Measurements from ENCODE around the gene TAGLN.
A peak's percentile ranks its signal among the peaks of the same experiment; 100 is the strongest.

Gene TAGLN

DNA sequence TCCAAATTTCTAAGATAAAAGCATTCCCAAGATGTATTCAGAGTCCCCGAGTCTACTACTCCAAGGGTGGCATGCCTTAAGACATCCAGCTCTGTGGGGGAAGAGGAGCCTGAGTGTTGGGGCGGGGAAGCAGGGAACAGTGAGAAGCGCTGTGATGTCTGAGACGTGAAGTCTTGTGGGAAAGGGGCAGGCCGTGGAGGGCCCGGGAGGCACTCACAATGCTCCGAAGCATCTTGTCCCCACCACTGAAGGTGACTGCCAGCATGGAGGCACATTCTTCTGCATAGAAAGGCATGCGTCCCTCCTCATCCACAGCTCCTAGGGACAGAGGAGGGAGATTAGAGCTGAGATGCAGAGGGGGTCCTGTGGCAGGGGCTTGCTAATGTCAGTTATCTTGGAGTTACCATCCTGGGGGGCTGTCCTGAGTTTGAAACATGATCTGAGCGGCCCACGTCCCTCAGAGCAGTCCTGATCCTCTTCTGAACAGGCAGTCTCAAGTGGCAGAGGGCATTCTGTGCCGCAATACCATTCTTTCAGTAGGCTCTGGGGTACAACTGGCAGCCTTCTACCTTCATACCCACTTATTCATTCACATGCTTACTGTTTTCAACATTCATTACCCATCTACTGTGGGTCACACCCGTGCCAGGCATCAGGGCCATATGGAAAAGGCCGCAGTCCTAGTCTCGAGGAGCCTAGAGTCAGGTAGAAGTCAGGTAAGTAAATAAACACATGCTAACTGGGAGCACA is 24.0 kb downstream of the TAGLN start:
- no CpG with 5 or more reads among the region's 14 CpGs for WGBS (ENCODE audit: insufficient coverage, insufficient read length)

DNA sequence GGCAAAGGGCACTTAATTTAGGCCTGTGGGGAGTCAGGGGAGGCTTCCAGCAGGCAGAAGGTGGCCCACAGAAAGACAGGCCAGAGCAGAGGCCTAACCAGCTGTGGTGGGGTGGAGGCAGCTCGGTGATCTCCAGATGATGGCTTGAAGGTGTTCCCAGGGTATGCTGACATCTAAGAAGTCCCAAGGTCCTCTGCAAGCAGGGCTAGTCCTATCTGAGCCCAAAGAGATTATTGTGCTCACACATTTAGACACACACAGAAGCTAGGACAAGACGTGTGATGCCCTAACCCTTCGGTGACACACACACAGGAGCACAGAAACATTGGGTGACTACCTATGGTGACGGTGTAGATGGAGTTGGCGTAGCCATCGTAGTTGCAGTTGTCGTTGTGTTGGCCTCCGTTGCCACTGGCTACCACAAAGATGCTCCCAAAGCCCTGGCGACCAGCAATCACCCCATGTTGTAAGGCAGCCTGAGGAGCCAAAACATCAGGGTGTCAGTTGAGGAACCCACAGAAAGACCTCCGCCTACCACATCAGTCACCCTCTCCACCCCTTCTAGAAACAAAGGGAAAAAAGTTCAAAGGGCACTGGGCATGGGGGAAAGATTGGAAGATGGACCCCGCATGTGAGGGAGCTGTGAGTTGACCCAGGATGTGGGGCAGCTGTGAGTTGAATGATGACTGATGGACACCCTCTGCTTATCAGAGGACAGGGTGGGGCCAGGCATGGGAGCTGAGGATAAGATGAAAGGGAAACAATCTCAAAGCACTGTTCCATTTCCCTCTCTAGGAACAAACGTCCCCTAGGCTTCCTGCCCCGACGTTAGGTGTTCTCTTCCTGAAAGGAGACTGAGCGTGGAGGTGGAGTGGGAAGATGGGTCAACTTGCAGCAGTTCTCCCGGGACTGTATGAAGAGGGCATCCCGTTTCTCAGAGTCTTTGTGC is 24.8 kb downstream of the TAGLN start:
- no CpG with 5 or more reads among the region's 17 CpGs for WGBS (ENCODE audit: insufficient coverage, insufficient read length)
- H3K36me3 ChIP-seq (ENCODE audit: control insufficient read depth, insufficient read depth, low read length): peaks cover 13% of the 10 kb centered on the region

More for the DNA sequence above, 24.0 kb downstream of the TAGLN start:
- no peak overlapping the region for H3K27ac ChIP-seq (ENCODE audit: low read length)
- H3K9me3 ChIP-seq (ENCODE audit: control insufficient read depth, insufficient read depth, low read length): no peaks in the 10 kb centered on the region
- H3K36me3 ChIP-seq (ENCODE audit: control insufficient read depth, insufficient read depth, low read length): peaks cover 19% of the 10 kb centered on the region
- no peak overlapping the region for H3K4me3 ChIP-seq (ENCODE audit: low read length)
- H3K27me3 ChIP-seq (ENCODE audit: control insufficient read depth, insufficient read depth, low read length): no peaks in the 10 kb centered on the region
- no peaks in the 10 kb centered on the region for H3K4me1 ChIP-seq (ENCODE audit: control insufficient read depth, insufficient read depth, low read length)
- no peak for DNase-seq (ENCODE audit: low read depth, low spot score)

DNA sequence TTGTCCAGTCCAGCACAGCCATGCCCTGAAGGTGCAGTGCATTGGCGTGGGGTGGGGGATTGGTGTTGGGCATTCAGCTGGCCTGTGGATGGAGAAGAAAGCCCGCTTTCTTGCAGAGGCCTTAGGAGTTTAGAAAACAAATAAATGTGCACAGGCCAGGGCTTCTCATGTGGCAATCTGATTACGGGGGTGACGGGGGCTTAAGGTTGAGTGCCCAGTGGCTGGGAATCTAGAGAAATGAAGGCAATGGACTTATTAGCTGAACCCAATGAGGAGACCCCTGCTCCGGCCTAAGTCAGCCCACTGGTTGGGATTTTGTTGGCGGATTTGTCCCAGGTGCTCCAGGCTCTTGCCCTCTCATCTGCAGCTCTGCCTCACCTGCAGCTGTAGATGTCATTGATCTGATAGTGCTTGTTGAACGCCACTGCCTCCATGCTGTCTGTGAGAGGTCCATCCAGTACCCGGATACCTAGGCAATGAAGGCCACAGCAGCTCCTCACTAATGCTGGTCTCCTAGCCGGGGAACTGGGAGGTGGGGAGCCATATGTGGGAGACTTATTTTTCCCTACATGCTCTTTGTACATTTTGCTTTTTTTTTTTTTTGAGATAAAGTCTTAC is 26.5 kb downstream of the TAGLN start:
- Histone ChIP-seq H3K36me3 (ENCODE audit: control insufficient read depth, insufficient read depth, low read length) (peaks cover 8% of the 10 kb centered on the region), H3K4me3 (ENCODE audit: low read length) (no peak overlapping the region), H3K4me1 (ENCODE audit: control insufficient read depth, insufficient read depth, low read length) (no peaks in the 10 kb centered on the region), H3K27me3 (ENCODE audit: control insufficient read depth, insufficient read depth, low read length) (no peaks in the 10 kb centered on the region), H3K9me3 (ENCODE audit: control insufficient read depth, insufficient read depth, low read length) (no peaks in the 10 kb centered on the region), H3K27ac (ENCODE audit: low read length) (no peak overlapping the region)
- no peak for DNase-seq (ENCODE audit: low read depth, low spot score)
- WGBS (ENCODE audit: insufficient coverage, insufficient read length): no CpG with 5 or more reads among the region's 9 CpGs

More for the DNA sequence above, 24.8 kb downstream of the TAGLN start:
- Histone ChIP-seq H3K27ac (ENCODE audit: low read length) (no peak overlapping the region), H3K27me3 (ENCODE audit: control insufficient read depth, insufficient read depth, low read length) (no peaks in the 10 kb centered on the region), H3K9me3 (ENCODE audit: control insufficient read depth, insufficient read depth, low read length) (no peaks in the 10 kb centered on the region), H3K4me1 (ENCODE audit: control insufficient read depth, insufficient read depth, low read length) (no peaks in the 10 kb centered on the region), H3K4me3 (ENCODE audit: low read length) (no peak overlapping the region)
- DNase-seq (ENCODE audit: low read depth, low spot score): no peak

DNA sequence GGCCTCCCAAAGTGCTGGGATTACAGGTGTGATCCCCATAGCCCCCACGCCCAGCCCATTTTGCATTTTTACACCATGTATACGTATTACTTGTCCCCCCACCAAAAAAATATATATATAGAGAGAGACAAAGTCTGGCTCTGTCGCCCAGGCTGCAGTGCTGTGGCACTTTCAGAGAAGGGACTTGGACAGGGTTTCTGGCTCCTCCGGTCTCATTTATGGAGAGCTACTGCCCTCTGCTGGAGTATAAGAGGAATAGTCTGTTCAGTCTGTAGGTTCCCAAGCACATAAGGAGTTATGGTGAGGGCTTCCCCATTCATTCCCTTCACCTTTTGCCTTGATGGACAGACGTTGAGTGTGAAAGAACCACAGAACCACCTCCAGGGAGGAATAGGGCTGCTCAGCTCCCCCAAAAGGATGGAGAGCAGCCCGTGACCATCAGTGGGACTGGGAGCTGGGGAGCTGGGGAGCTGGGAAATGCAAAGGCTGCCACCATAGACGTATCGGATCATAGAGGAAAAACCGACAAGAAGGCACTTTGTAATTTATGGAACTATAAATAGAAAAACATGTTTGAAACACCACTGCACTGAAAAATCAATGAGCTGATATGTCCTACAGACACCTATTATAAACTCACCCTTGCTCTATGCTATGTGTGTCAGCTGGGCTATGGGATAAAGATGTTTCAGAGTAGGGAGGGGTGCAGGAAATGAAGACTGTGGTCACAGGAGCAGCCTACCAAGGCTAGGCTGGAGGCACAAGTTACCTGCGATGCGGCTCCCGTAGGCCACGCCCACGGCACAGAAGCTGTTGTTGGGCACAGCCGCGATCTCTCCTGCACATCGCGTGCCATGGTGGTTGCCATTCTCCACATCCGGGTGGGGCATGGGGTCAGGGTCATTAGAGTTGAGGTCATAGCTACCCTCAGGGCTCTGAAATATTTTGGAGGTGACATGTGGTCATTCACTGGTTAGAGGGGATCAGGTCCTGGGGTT is 27.5 kb downstream of the TAGLN start:
- peaks cover 7% of the 10 kb centered on the region for H3K36me3 ChIP-seq (ENCODE audit: control insufficient read depth, insufficient read depth, low read length)

DNA sequence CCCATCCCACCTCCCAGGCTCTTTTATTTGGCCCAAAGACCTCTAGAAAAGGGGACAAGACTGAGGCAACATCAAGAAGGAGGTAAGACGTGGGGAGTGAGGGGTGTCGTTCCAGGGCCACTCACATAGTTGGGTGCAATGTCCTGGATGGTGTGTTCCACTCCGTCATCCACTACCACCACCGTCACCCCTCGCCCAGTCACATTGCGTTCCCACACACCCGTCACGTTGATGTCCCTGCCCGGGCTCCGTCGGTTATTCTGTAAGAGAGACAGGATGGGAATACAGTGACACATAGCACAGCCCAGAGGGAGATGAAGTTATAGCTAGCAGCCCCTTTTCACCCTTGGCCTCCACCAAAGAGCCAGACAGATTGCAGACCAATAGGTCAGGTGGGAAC is 28.9 kb downstream of the TAGLN start:
- no peaks in the 10 kb centered on the region for H3K4me1 ChIP-seq (ENCODE audit: control insufficient read depth, insufficient read depth, low read length)
- DNase-seq (ENCODE audit: low read depth, low spot score): no peak
- H3K4me3 ChIP-seq (ENCODE audit: low read length): no peak overlapping the region
- H3K36me3 ChIP-seq (ENCODE audit: control insufficient read depth, insufficient read depth, low read length): peaks cover 7% of the 10 kb centered on the region
- no CpG with 5 or more reads among the region's 11 CpGs for WGBS (ENCODE audit: insufficient coverage, insufficient read length)
- H3K27ac ChIP-seq (ENCODE audit: low read length): no peak overlapping the region
- no peaks in the 10 kb centered on the region for H3K27me3 ChIP-seq (ENCODE audit: control insufficient read depth, insufficient read depth, low read length)
- no peaks in the 10 kb centered on the region for H3K9me3 ChIP-seq (ENCODE audit: control insufficient read depth, insufficient read depth, low read length)

More for the DNA sequence above, 27.5 kb downstream of the TAGLN start:
- Histone ChIP-seq H3K27ac (ENCODE audit: low read length) (no peak overlapping the region), H3K27me3 (ENCODE audit: control insufficient read depth, insufficient read depth, low read length) (no peaks in the 10 kb centered on the region), H3K4me3 (ENCODE audit: low read length) (no peak overlapping the region), H3K9me3 (ENCODE audit: control insufficient read depth, insufficient read depth, low read length) (no peaks in the 10 kb centered on the region), H3K4me1 (ENCODE audit: control insufficient read depth, insufficient read depth, low read length) (no peaks in the 10 kb centered on the region)
- no CpG with 5 or more reads among the region's 19 CpGs for WGBS (ENCODE audit: insufficient coverage, insufficient read length)
- DNase-seq (ENCODE audit: low read depth, low spot score): peak; percentile 50

- no peaks in the 10 kb centered on the region for H3K9me3 ChIP-seq (ENCODE audit: control insufficient read depth, insufficient read depth, low read length)
- H3K27me3 ChIP-seq (ENCODE audit: control insufficient read depth, insufficient read depth, low read length): no peaks in the 10 kb centered on the region
- no CpG with 5 or more reads among the region's 12 CpGs for WGBS (ENCODE audit: insufficient coverage, insufficient read length)
- no peak for DNase-seq (ENCODE audit: low read depth, low spot score)
- H3K4me1 ChIP-seq (ENCODE audit: control insufficient read depth, insufficient read depth, low read length): no peaks in the 10 kb centered on the region
- H3K36me3 ChIP-seq (ENCODE audit: control insufficient read depth, insufficient read depth, low read length): peaks cover 7% of the 10 kb centered on the region
- H3K4me3 ChIP-seq (ENCODE audit: low read length): no peak overlapping the region
- no peak overlapping the region for H3K27ac ChIP-seq (ENCODE audit: low read length)
These were observed 30.2 kb downstream of the TAGLN start for GRCh38 chr11:117229411-117229810.

DNA sequence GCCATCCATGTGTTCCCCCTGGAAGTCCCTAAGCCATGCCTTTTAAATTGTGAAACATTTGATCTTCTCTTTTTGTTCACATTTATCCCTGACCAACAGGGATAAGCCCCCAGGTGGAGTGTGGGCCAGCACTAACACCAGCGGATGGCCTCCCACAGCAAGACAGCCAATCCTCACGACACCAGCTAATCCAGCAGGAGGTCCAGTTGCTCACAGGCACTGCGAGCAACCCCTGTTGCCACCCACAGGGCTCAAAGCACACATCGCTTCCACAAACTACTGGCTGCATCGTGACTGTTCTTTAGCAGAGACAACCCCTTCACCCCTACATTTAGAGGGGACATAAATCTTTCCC is 30.7 kb downstream of the TAGLN start:
- Histone ChIP-seq H3K9me3 (ENCODE audit: control insufficient read depth, insufficient read depth, low read length) (no peaks in the 10 kb centered on the region), H3K27me3 (ENCODE audit: control insufficient read depth, insufficient read depth, low read length) (no peaks in the 10 kb centered on the region), H3K4me1 (ENCODE audit: control insufficient read depth, insufficient read depth, low read length) (no peaks in the 10 kb centered on the region), H3K27ac (ENCODE audit: low read length) (no peak overlapping the region), H3K36me3 (ENCODE audit: control insufficient read depth, insufficient read depth, low read length) (peaks cover 7% of the 10 kb centered on the region), H3K4me3 (ENCODE audit: low read length) (no peak overlapping the region)
- no peak for DNase-seq (ENCODE audit: low read depth, low spot score)
- WGBS (ENCODE audit: insufficient coverage, insufficient read length): no CpG with 5 or more reads among the region's 5 CpGs

DNA sequence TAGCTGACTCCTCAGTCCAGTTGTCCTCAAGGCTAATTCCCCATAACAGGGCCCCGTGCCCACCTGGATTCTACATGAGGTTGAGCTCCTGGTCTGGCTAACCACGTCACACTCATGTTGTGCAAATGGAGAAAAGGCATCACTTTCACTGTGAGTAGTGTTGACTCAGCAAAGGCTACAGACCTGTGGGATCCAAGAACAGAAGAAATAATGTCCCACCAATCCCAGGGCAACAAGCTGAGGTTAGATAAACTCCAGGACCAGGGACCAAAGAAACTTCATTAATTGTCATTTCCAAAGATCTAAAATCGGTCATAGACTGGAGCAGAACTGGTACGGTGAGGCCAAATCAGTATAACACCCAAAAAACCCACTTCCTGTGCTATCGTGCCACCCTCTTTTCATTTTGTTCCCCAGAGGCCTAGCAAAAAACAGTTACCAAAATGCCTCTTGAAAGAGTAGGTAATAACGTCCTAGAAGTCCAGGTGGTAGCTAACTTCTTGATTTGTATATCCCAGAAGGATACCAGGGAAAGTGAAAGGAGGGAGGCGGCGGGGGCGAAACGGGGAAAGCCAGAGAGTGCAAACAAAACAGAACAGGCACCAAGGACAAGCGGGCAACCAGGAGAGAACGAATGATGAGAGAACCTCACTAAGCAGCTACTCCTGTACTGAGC is 31.3 kb downstream of the TAGLN start:
- H3K27me3 ChIP-seq (ENCODE audit: control insufficient read depth, insufficient read depth, low read length): no peaks in the 10 kb centered on the region
- no CpG with 5 or more reads among the region's 12 CpGs for WGBS (ENCODE audit: insufficient coverage, insufficient read length)
- H3K4me3 ChIP-seq (ENCODE audit: low read length): no peak overlapping the region
- DNase-seq (ENCODE audit: low read depth, low spot score): no peak
- no peaks in the 10 kb centered on the region for H3K9me3 ChIP-seq (ENCODE audit: control insufficient read depth, insufficient read depth, low read length)
- no peaks in the 10 kb centered on the region for H3K4me1 ChIP-seq (ENCODE audit: control insufficient read depth, insufficient read depth, low read length)
- peaks cover 7% of the 10 kb centered on the region for H3K36me3 ChIP-seq (ENCODE audit: control insufficient read depth, insufficient read depth, low read length)
- no peak overlapping the region for H3K27ac ChIP-seq (ENCODE audit: low read length)

DNA sequence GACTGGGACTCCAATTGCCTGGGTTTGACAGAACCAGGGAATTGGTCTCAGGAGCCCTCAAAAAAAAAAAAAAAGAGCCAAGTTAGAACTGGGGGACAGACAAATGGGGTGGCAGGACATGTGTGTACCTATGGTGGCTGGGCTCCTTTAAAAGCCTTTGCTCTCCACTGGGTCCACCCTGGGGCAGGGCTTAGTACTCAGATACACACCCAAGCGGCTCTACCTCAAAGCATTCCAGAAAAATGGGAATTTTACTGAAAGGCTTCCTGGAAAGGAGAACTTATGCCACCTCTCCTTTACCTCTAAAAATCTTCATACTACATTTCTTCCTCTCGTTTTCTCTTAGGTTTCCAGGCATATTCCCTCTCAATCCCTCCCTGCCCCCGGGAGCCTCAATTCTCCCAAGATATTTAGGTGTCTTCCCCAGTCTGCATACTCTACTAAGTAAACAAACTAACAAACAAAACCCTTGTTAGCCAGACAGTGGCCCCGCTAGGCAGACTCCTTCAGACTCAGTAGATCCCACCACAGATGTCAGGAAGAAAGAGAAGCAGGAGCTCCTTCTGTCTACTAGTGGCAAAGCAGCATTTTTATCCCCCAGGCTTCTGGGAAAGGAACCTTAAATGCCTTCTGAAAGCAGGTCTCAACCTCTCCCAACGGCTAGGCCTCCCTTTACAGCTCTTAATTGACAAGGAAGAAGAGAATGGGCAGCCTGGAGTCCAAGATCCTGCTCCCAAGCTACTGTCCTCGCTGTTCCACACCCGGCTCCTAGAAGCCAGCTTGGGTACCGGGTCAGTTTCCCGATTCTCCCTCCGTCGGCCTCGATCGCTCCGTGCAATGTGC is 32.0 kb downstream of the TAGLN start:
- Histone ChIP-seq H3K4me3 (ENCODE audit: low read length) (peak overlapping the region; percentile 86), H3K27me3 (ENCODE audit: control insufficient read depth, insufficient read depth, low read length) (no peaks in the 10 kb centered on the region), H3K36me3 (ENCODE audit: control insufficient read depth, insufficient read depth, low read length) (peaks cover 7% of the 10 kb centered on the region), H3K4me1 (ENCODE audit: control insufficient read depth, insufficient read depth, low read length) (no peaks in the 10 kb centered on the region), H3K27ac (ENCODE audit: low read length) (no peak overlapping the region), H3K9me3 (ENCODE audit: control insufficient read depth, insufficient read depth, low read length) (no peaks in the 10 kb centered on the region)
- no peak for DNase-seq (ENCODE audit: low read depth, low spot score)
- 100% methylated on average over 1 of the region's 14 CpGs for WGBS (ENCODE audit: insufficient coverage, insufficient read length)

Data from iPS DF 6.9 (cell line).